ENCODE data around the gene BACH1. TPM values are rescaled to one million over a fixed set of nuclear protein-coding genes. Genes with fewer than 3 reads are reported as not detected.
"Not testable (repeated sequence)": the region's sequence is repeated elsewhere in the genome, so short reads cannot be mapped to it uniquely, and the experiment has no call there.

The BACH1 gene
- polyA plus RNA-seq, 3 donors = 4.8 to 15.3 (median 9.2) TPM

GRCh38 chr21:29332461-29333362 is 34.0 kb downstream of the BACH1 start:
- H3K27ac ChIP-seq (ENCODE audit: low read depth, low read length) = no peak overlapping the region
- whole genome bisulfite sequencing, 3 donors = 91 to 92% (median 92%) methylated on average over 10 of the region's 10 CpGs

DNA sequence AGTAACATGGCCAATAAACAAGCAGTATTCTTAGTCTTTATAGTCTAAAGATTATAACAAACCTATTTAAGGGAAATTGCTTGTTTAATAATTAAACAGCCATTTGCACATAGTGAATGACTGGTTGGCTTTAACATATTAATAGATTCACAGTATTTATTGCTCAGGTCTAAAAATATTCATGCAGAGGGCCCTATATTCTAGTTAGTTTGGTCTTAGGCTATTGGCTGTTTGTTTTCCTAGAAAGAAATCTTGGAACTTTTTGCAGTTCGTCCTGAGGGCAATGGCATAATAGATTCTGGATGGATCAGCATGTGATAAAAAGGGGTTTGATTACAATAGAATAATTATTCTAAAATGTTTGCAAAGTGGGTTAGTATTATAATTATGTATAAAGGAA is 34.7 kb downstream of the BACH1 start:
- H3K27ac ChIP-seq (ENCODE audit: low read depth, low read length) = no peak overlapping the region

DNA sequence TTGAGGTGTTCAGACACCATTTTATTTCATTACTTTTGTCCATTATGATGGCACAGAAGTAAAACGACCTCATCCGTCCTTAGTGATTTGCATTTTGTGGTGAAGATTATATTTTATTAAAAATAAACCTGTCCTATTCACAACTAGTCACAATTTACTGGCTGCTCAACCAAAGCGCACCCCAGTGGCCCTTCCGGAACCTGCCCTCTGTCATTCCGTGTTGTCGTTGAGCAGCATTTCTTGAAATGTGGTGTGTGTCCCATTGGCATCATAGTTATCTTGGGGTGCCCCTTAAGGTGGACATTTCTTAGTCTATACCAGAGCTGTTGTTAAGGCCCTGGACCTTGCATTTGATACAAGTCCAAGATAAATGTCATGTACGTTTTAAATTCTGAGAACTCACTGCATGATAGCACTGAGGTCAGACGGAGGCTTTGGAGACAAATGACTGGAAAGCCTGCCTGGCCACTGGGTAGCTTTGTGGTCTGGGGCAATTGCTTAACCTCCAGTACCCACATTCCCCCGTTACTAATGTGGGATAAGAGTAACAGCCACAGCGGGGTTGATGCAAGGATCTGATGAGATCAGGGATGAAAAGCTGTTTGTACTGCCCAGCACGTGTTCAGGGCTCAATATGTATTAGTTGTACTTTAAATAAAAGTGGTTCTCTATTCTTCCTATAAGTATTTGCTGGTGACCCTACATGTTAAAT is 36.2 kb downstream of the BACH1 start:
- H3K27ac ChIP-seq (ENCODE audit: low read depth, low read length) = no peak overlapping the region
- WGBS, 3 donors = 73 to 85% (median 80%) methylated on average over 11 of the region's 11 CpGs

More for the DNA sequence above, 34.7 kb downstream of the BACH1 start:
- 49 to 93% (median 80%) methylated on average over 1 of the region's 1 CpG for WGBS, 3 donors

DNA sequence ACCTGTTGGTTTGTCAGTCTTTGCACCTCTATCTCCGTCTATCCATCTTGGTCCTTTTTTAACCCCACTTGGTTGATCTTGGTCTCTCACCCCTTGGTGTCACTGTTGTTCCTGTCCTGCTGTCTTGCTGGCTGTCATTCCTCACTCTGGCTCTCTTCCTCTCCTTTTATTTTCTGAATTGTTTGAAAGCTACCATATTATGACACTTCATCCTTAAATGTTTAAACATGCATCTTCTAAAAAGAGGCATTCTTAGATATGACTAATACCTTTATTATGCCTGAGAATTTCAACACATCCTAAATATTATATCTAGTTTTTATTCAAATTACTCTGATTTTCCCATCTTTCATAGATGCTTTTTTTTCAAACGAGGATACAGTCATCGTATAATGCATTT is 37.0 kb downstream of the BACH1 start:
- whole genome bisulfite sequencing, 3 donors = 83 to 95% (median 95%) methylated on average over 3 of the region's 3 CpGs
- H3K27ac ChIP-seq (ENCODE audit: low read depth, low read length) = no peak overlapping the region

GRCh38 chr21:29338256-29338655 is 39.5 kb downstream of the BACH1 start:
- 97 to 99% (median 99%) methylated on average over 4 of the region's 4 CpGs for WGBS, 3 donors
- no peak overlapping the region for H3K27ac ChIP-seq (ENCODE audit: low read depth, low read length)

GRCh38 chr21:29340228-29340627 is 41.5 kb downstream of the BACH1 start:
- no peak overlapping the region for H3K27ac ChIP-seq (ENCODE audit: low read depth, low read length)

DNA sequence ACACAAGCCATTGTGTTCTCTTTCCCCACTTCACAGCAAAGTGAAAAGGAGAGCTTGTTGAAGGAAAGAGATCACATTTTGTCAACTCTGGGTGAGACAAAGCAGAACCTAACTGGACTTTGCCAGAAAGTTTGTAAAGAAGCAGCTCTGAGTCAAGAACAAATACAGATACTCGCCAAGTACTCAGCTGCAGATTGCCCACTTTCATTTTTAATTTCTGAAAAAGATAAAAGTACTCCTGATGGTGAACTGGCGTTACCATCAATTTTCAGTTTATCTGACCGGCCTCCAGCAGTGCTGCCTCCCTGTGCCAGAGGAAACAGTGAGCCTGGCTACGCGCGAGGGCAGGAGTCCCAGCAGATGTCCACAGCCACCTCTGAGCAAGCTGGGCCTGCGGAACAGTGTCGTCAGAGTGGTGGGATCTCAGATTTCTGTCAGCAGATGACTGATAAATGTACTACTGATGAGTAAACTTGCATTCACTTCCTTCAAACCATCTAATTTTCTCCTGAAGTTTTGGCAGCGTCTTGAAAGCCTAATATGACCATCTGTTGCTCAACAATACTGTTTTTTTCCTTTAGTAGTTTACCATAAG is 43.7 kb downstream of the BACH1 start:
- no peak overlapping the region for H3K27ac ChIP-seq (ENCODE audit: low read depth, low read length)
- WGBS, 3 donors = 39 to 59% (median 52%) methylated on average over 9 of the region's 9 CpGs

DNA sequence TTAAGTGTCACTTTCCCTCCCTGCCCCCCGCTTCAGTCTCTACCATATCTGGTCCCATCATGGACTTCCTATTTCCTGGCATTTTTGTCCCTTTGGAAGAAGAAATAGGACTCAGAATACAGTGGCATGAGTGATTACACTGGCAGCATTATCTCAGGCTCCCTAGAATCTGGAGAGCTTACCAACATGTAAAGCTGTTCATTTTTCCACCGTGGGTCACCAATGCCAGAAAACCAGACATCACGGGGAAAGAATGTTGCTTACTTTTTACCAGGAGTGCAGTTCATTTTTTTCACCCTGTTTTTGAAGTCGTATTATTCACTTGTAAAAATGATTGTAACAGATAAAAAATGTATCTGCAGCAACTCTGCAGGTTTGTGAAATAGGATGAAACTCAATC is 44.8 kb downstream of the BACH1 start:
- 49 to 76% (median 73%) methylated on average over 4 of the region's 4 CpGs for WGBS, 3 donors
- no peak overlapping the region for H3K27ac ChIP-seq (ENCODE audit: low read depth, low read length)

DNA sequence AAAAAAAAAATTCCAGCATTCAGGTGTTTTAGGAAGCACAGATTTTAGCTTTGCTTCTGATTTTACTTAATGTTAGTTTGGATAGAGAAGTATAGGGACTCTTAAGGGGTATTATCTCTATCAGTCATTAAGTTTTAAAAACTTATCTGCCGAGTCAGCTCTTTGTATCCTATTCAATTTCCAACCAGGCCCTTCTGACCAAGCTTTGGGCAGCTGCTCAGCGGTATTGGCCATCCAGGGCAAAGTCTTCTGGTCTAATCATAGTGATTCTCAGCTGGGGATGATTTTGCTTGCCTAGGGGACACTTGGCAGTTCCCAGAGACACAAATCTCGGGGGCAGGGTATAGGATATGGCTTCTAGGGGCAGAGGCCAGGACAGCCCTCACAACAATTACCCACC is 47.6 kb downstream of the BACH1 start:
- H3K27ac ChIP-seq (ENCODE audit: low read depth, low read length) = no peak overlapping the region
- WGBS, 3 donors = 95 to 100% (median 95%) methylated on average over 3 of the region's 3 CpGs

DNA sequence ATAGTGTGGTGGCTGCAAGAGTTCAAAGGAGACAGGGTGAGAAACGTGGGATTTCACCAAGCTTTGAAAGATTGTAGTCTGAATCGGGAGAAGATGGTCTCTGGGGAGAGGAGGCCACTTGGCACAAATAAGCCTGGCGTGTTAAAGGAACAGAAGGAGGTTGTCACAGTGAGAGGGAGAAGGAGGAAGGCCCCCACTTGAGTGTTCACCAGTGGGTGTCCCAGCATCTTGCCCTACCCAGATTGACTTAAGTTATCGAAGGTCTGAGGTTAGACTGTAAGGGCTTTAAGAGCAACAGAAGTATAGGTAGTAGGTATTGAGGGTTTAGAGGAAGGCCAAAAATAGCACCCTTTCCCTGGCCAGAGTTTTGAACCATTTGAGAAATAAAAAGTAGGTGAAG is 48.0 kb downstream of the BACH1 start:
- no peak overlapping the region for H3K27ac ChIP-seq (ENCODE audit: low read depth, low read length)
- 80 to 89% (median 83%) methylated on average over 4 of the region's 4 CpGs for WGBS, 3 donors

DNA sequence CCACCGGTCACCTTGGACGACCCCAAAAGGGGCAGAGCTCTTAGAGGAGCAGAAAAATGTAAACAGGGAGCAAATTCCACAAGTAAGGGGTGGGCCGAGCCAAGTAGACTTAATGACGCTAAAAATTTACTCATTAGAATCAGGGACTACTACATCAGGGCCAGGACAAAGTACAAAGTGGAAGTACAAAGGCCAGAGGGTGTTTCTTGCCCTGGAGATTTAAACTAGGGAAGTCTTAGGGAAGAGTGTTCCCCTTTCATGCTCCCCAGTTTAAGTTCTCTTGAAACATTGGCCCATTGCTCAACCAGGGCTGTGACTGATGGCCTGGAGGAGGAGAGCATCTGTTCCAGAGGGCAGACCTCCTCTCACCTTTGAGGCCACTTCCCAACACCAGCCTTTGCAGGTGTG is 48.6 kb downstream of the BACH1 start:
- H3K27ac ChIP-seq (ENCODE audit: low read depth, low read length) = no peak overlapping the region
- WGBS, 3 donors = 43 to 58% (median 48%) methylated on average over 4 of the region's 4 CpGs

DNA sequence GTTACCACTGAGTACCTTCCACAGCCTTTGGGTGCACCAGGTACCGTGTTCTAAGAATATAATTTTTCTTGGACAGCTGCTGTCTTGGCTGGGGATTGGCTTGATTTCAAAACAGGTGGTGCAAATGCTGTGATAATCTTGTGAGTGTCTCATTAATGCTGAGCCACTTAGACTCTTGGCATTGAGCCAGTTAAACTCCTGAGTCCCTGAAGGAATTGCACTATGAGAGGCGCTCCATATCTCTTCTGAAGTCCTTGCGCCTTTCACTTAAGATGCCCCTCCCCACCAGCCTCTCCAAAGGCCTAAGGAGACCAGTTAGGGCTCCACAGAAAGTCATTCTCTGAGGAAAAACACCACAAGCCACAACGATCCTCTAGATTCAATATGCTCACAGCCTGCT is 51.0 kb downstream of the BACH1 start:
- WGBS, 3 donors = 56 to 91% (median 88%) methylated on average over 4 of the region's 4 CpGs
- no peak overlapping the region for H3K27ac ChIP-seq (ENCODE audit: low read depth, low read length)

- H3K27ac ChIP-seq (ENCODE audit: low read depth, low read length) = no peak overlapping the region
- WGBS, 3 donors = 89 to 97% (median 95%) methylated on average over 6 of the region's 6 CpGs
These were observed 51.6 kb downstream of the BACH1 start for GRCh38 chr21:29350246-29350779.

- H3K27ac ChIP-seq (ENCODE audit: low read depth, low read length) = no peak overlapping the region
These were observed 53.0 kb downstream of the BACH1 start for GRCh38 chr21:29351691-29352090.

DNA sequence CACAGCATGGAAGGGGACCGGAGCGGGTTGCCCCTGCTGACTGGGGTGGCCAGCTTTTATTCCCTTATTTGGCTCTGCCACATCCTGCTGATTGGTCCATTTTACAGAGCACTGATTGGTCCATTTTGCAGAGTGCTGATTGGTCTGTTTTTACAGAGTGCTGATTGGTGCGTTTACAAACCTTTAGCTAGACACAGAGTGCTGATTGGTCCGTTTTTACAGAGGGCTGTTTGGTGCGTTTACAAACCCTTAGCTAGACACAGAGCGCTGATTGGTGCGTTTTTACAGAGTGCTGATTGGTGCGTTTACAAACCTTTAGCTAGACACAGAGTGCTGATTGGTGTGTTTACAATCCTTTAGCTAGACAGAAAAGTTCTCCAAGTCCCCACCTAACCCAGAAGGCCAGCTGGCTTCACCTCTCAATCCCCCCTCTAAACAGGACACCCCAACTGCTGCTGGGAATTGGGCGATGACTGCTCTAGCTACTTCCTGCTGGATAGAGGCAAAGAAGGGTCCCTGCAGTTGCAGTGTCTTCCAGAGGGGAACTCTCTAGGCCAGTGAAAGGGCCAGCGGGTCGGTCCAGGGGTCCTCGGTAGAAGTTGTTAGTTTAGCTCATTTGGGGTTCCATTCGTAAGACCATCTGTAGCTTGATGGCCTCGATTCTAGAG is 56.5 kb downstream of the BACH1 start:
- not testable (repeated sequence) for H3K27ac ChIP-seq (ENCODE audit: low read depth, low read length)
- WGBS, 3 donors = 97 to 100% (median 98%) methylated on average over 14 of the region's 14 CpGs

DNA sequence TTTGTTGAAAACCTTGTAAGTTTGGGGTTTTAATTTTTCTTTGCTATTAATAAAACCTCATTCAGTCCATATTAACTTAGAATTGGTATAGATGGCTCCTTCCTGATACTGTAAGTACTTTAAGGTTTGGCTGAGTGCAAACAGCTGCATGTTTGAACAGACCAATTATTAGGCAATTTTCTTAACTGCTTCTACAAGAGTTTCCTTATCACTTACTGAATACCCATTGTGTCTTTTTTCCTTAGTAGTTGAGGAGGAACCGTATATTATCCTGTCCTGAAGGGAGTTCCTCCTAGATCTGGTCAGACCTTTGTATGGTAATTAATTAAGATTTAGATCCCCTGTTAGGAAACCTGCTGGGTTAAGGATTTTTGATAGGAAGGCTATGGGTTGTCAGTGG is 57.6 kb downstream of the BACH1 start:
- H3K27ac ChIP-seq (ENCODE audit: low read depth, low read length) = not testable (repeated sequence)
- 40 to 48% (median 48%) methylated on average over 1 of the region's 1 CpG for WGBS, 3 donors

DNA sequence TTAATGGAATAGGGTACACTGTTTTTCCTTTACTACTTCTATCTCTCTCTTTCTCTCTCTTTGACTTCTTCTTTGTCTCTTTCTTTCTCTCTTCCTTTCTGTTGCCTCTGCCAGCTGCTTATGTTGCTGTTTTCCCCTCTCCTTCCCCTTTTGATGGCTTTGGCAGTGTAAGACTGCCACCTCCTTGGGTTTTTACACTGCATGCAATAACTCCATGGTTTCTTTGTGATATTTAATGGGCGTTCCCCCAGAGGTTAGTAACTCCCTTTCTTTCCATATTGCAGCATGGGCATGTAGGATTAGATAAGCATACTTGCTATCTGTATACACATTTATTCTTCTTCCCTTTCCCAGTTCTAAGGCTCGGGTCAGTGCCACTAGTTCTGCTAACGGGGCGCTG is 58.1 kb downstream of the BACH1 start:
- H3K27ac ChIP-seq (ENCODE audit: low read depth, low read length) = not testable (repeated sequence)
- WGBS, 3 donors = 73 to 87% (median 84%) methylated on average over 4 of the region's 4 CpGs

DNA sequence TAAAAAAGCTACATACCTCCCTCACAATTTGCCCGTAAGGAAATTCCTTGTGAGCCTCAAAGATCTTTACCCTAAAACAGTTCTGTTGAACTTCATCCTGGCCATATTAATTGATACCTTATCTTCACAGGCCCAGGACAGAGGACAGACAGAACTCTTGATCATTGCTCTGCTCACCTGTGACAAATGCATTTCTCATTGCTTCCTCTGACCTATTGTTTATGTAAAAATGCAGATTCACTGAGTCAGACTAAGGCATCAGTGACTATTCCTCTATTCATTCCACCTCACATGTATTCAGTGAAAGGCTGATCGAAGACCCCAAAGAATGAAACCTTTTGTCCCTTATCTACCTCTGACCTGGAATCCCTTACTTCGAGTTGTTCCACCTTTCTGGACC is 61.0 kb downstream of the BACH1 start:
- 93 to 97% (median 96%) methylated on average over 3 of the region's 3 CpGs for WGBS, 3 donors
- no peak overlapping the region for H3K27ac ChIP-seq (ENCODE audit: low read depth, low read length)
